Activated naive CD8-positive, alpha-beta T cell treated with anti-CD3 and anti-CD28 coated beads, Interleukin-2, amount 50 U/mL, for 16 hours (primary cell): ENCODE results near the gene IGFN1.
"Not testable (repeated sequence)": the region's sequence is repeated elsewhere in the genome, so short reads cannot be mapped to it uniquely, and the experiment has no call there.

Experiments used
- DNase-seq: peaks from one replicate; pipeline ENCODE4 v3.0.0-alpha.2; 2020; ENCODE audit warnings: low read depth, low spot score

The IGFN1 gene

GRCh38 chr1:201217146-201217545, 26.5 kb downstream of the IGFN1 start:
- DNase-seq = no peak

DNA sequence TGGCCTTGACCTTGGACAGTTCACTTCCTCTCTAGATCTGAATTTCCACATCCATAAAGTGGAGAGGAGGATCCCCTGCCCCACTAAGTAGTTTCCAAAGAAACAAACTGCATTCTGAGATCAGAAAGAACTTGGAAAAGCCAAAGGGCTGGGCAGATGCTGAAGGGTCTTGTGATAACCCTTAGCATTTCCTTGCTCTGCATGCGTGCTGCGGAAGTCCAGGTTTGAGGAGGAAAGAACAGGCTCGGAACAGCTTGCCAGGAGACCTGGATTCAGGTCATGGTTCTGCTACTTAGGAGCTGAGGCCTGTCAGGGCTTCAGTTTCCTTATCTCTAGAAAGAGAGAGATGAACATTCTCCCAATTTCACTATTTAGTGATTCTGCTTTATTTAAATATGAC, 27.2 kb downstream of the IGFN1 start:
- no peak for DNase-seq

DNA sequence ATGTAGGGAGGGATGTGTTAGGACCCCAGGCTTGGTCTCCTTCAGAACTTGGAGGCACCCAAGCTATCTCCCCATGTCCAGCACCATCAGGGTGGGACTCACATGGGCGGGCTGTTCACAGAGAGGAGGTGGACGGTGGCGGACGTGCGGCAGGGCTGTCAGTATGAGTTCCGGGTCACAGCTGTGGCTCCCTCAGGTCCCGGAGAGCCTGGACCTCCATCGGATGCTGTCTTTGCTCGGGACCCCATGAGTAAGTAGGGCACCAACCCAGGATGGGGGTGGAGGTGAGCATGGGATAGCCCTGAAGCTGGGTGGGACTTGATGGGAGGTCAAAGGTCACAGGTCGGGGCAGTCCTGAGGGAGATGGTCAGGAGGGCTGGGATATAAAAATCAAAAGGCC, 27.8 kb downstream of the IGFN1 start:
- DNase-seq = no peak

DNA sequence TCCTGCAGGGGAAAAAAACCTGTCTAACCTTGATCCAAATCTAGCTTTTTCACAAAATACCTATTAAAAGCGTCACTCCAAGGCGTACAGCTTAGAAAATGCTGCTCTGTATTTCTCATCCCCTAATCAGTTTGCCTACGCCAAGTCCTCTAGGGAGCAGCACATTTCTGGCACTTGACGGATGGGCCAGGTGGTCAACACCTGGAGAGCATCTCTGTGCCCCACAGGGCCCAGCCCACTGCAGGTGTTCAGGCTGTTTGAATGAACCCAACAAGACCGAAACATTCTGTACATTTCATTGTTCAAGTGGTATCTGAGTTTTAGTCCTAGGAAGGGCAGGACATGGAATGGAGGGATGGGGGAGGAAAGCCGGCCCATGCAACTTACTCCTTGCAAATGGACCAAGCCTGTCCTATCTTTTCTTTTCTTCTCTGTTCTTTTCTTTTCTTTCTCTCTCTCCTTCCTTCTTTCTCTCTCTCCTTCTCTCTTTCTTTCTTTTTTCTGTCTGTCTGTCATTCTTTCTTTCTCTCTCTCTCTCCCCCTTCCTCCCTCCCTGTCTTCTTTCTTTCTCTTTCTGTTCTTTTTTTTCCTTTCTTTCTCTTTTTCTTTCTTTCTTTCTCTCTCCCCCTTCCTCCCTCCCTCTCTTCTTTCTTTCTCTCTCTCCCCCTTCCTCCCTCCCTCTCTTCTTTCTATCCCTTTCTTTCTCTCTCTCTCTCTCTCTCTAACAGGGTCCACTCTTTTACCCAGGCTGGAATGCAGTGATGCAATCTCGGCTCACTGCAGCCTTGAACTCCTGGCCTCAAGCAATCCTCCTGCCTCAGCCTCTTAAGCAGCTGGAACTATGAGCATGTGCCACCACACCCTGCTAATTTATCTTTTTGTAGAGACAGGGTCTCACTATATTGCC, 29.1 kb downstream of the IGFN1 start:
- DNase-seq = no peak

- DNase-seq = no peak
Observed at GRCh38 chr1:201220388-201220715, 29.7 kb downstream of the IGFN1 start.

DNA sequence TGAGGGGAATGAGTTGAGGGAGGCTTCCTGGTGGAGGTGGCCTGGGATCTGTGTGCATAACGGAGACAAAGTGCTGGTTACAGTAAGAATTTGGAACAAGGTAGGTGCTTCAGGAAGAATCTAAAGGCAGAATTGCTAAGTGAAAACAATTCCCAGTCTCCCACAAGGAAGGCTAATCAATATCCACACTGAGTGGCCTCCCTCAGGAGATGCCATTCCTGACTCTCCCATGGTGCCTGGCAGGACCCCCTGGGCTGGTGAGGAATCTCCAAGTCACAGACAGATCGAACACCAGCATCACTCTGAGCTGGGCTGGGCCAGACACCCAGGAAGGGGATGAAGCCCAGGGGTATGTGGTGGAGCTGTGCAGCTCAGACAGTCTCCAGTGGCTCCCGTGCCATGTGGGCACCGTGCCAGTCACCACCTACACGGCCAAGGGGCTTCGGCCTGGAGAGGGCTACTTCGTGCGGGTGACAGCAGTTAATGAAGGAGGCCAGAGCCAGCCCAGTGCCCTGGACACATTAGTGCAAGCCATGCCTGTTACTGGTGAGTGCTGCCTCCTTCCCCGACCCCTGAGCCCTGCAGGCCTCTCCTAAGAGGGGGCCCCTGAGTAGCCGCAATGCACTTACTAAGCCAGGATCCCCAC, 30.7 kb downstream of the IGFN1 start:
- no peak for DNase-seq

DNA sequence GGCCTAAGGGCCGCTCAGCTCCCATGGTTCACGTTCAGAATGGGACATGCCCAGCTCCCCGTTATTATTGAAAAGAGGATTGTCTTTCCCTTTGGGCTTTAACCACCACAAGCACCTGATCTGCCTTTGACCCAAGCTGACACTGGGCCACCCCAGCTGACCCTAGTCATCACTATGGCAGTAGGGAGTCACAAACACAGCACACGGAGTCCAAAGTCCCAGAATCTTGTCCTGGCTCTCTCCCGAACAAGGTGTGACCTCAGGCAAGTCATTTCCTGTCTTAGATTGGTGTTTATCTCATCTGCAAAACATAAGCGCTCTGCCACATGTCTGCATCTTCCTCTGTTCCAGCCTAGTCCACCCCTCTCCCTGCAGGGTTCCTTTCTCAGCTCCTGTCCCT, 31.5 kb downstream of the IGFN1 start:
- DNase-seq = no peak

- no peak for DNase-seq
Observed at GRCh38 chr1:201223852-201224665, 33.4 kb downstream of the IGFN1 start.

DNA sequence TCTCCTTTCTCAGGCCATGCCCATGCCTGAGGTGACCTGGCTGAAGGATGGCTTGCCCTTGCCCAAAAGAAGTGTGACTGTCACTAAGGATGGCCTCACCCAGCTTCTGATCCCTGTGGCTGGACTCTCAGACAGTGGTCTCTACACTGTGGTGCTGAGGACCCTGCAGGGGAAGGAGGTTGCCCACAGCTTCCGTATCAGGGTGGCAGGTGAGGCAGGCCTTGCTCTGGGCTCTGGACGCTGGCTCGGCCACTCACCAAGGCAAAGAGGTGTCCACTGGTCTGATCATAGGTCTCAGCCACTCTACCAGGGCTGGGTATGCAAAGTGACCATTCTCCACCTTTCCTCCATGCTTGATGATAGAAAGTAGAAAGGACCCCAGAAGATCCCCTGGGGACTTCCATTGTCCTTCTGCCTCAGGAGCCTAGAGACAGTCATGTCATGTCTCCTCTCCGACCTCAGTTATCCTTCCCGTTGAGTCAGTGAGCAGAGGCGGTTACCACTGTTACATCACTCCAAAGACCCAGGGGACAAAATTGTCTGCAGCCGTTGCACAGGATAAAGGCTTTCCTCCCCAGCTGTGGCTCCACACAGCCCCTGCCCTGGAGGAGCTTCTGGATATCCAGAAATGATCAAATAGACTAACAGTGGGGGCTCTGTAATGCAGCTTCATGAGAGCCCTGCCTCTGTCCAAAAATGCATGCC, 34.2 kb downstream of the IGFN1 start:
- no peak for DNase-seq

GRCh38 chr1:201226178-201226514, 35.5 kb downstream of the IGFN1 start:
- DNase-seq = no peak

DNA sequence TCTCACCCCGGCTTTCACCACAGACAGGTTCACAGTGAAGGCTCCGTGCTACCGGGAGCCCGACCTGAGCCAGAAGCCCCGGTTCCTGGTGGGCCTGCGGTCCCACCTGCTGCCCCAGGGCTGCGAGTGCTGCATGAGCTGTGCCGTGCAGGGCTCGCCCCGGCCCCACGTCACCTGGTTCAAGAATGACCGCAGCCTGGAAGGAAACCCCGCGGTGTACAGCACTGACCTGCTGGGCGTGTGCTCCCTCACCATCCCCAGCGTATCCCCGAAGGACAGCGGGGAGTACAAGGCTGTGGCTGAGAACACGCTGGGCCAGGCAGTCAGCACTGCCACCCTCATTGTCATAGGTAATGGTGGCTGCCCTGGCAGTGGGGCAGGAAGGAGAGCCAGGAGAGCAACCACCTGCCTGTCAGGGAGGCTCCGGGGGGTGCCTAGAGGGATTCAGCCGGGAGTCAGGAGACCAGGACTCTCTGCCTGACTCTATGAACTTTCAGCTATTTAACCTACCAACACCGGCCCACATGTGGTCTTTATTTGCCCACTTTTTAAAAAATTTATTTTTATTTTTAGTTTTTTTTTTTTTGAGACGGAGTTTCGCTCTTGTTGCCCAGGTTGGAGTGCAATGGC, 36.4 kb downstream of the IGFN1 start:
- no peak for DNase-seq

DNA sequence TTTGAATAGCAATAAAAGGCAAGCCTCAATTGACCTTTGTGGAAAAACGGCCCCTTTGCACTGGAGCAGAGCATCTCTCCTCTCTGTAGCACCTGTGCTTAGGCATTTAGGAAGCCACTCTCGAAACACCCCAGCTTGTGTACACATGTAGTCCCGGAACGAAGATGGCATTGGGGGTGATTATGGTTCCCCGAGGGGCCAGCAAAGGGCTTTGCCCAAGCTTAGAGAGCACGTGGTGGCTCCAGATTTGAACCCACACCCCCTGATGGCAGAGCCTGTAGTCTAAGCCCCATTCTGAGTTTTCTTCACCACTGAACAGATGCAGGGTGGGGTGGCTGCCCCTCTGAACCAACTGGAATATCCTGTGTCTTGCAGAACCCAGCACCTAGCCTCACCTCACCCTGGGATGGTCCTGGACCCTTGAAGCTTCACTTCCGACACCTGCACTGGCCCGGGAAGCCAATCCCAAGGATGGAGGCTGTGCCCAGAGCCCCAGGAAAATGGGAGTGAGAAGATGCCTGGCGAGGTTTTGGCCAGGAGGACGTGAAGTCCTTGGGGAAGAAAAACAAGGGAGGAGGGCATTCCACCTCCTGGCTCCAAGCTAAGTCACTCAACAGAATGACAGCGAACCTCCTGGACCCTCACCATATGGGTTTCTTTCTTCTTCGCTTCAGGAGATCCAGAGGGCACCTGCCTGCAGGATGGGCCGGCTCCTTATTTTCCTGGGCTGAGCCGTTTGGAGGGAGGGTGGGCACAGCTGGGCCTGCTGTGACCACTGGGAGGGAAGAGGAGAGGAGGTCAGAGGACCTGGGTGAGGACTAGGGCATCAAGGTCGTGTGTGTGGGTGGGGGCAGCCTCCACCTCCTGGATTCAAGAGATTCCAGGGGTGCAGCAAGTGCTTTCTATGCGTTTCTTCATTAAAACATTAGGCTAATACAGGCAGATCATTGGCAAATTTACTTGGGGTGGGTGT, 37.7 kb downstream of the IGFN1 start:
- DNase-seq = no peak

DNA sequence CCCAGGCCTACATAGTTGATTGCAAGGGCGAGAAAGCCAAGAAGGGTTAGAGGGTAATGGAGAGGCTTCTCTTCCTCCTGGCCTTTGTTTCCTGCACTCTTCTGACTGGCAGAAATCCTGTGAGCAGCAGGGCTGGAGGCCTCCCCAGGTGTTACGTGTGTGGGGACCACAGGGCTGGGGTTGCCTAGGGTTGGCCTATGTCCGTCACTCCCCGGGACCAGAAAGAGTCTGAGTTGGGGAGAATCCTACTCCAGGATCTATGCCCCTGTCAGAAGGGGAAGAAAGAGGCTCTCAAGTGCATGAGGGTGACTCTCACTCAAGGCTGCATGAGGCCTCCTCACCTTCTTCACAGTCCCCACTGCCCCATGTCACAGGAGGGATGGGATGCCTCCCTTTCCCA, 38.5 kb downstream of the IGFN1 start:
- DNase-seq = no peak

- no peak for DNase-seq
Observed at GRCh38 chr1:201229771-201230635, 39.4 kb downstream of the IGFN1 start.

DNA sequence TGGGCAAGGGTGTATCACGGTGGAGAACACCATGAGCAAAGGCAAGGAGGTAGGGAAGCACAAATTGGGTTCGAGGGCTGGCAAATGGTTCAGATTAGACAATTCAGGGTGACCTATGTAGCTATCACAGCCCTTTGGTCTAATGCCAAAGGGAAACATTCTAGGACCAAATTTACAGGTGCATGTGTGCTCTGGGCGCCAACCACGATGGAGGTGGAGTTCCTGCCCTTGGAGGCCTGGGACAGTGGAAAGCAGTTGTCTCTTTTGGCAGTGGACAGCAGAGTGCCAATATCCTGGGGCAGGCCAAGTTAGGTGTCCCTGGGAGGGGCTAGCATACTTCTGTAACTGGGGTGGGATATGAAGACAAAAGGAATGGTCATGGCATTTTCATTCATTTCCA, 40.1 kb downstream of the IGFN1 start:
- no peak for DNase-seq

GRCh38 chr1:201239646-201240045, 49.0 kb downstream of the IGFN1 start:
- not testable (repeated sequence) for DNase-seq

DNA sequence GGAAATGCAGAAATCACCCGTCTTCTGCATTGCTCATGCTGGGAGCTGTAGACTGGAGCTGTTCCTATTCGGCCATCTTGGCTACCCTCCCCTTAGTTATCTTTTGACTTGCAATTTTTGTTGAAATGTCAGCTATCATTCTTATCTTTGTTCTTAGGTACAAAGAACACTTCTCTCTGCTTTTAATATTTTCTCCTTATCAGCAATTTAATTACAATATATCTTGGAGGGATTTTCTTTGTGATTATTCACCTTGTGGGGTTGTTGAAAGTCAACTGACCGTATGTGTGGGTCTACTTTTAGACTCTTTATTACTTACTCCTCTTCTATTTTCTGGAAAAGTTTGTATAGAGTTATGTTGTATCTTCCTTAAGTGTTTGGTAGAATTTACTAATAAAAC, 49.5 kb downstream of the IGFN1 start:
- no peak for DNase-seq

GRCh38 chr1:201241736-201242135, 51.1 kb downstream of the IGFN1 start:
- no peak for DNase-seq

- no peak for DNase-seq
Observed at GRCh38 chr1:201245082-201245481, 54.5 kb downstream of the IGFN1 start.
